Stomach (tissue), 9 donors: ENCODE measurements around the gene HSF2. TPM values are rescaled to one million over a fixed set of nuclear protein-coding genes. Genes with fewer than 3 reads are reported as not detected.
"Not testable (repeated sequence)": the region's sequence is repeated elsewhere in the genome, so short reads cannot be mapped to it uniquely, and the experiment has no call there.

Experiments
- DNase-seq, 2 donors: peaks; one replicate each; pipeline versions ENCODE4 v3.0.0 to v3.0.0-alpha.2; 2013 to 2019
- H3K27ac ChIP-seq, 5 donors: fragments of 200-600 bp in 4 of 5; sonication (generic) in 4 of 5; one replicate each; pipeline ENCODE4 v1.5.1; 2013 to 2019; ENCODE audit warnings: mild to moderate bottlenecking in 1 of 5, moderate library complexity in 1 of 5
- H3K27me3 ChIP-seq, 3 donors: fragments of 200-600 bp; sonication (generic); one replicate each; pipeline ENCODE4 v1.5.1; 2017 to 2019; ENCODE audit warnings: mixed run types in 1 of 3
- H3K36me3 ChIP-seq, 4 donors: fragments of 200-600 bp; sonication (generic); 1 replicate in 3 of 4; 2 replicates in 1 of 4; pipeline ENCODE4 v1.5.1; 2016 to 2019
- H3K4me1 ChIP-seq, 4 donors: fragments of 200-600 bp; sonication (generic); one replicate each; pipeline ENCODE4 v1.5.1; 2016 to 2019
- H3K4me3 ChIP-seq, 4 donors: fragments of 200-600 bp; sonication (generic) in 3 of 4; one replicate each; pipeline ENCODE4 v1.5.1; 2016 to 2019; ENCODE audit warnings: mild to moderate bottlenecking in 1 of 4
- H3K9me3 ChIP-seq, 4 donors: fragments of 200-600 bp; sonication (generic); one replicate each; pipeline ENCODE4 v1.5.1; 2016 to 2019
- EP300 ChIP-seq: sonication (generic); formaldehyde crosslinking; IDR thresholded peaks from one replicate; pipeline ENCODE4 v1.6.1; 2017; ENCODE audit warnings: antibody characterized with exemption
- POLR2A ChIP-seq, 4 donors: fragments of 450-650 bp; IDR thresholded peaks; one replicate each; pipeline ENCODE4 v1.6.1; 2016; ENCODE audit warnings: antibody characterized with exemption in 4 of 4, control low read depth in 2 of 4, mild to moderate bottlenecking in 1 of 4, moderate library complexity in 1 of 4
- POLR2AphosphoS5 ChIP-seq, 3 donors: sonication (generic); formaldehyde crosslinking; IDR thresholded peaks; one replicate each; pipeline ENCODE4 v1.6.1; 2016; ENCODE audit warnings: antibody characterized with exemption in 3 of 3
- WGBS, 5 donors: extraction: QIAGEN DNeasy Blood & Tissue Kit in 3 of 5; methylation state at CpG; one replicate each; pipeline versions ENCODE4 v1.1.5 to v1.1.7; 2013 to 2018; 5-methylcytosine and 5-hydroxymethylcytosine counted together
- intact Hi-C: fragments of 100-400 bp; cut with DNase I; formaldehyde crosslinking; loops from one replicate; pipeline ENCODE4 v1.15.1; 2023; ENCODE audit warnings: low total_unique reads
- polyA plus RNA-seq, 3 donors: library from polyadenylated mRNA; stranded (reverse); fragments of 200-250 nt; gene quantifications; one replicate each; pipeline ENCODE4 v1.2.3, GENCODE V29; 2013
- total RNA-seq, 5 donors: library from RNA; depleted of rRNA; stranded (reverse); fragments of >200 nt; gene quantifications; one replicate each; pipeline versions ENCODE4 v1.1.0 to v1.2.3, GENCODE V29; 2014 to 2016
- TF ChIP-seq, protein P1 (sequence below), 7 experiments: fragments of 450-650 bp in 4 of 7; fragments of 200-600 bp in 3 of 7; sonication (generic) in 3 of 7; IDR thresholded peaks; one replicate each; pipeline ENCODE4 v1.5.1; 2016 to 2019; ENCODE audit warnings: antibody characterized with exemption in 7 of 7, control low read depth in 2 of 7, mild to moderate bottlenecking in 1 of 7
- donor health status: healthy with polysubstance abuse.
- donor health status: Bipolar disorder and iron deficiency.
- donor health status: healthy.

Gene HSF2
- total and polyA plus RNA-seq, 8 donors, result 3.2 to 45.1 (median 11.0) TPM

DNA sequence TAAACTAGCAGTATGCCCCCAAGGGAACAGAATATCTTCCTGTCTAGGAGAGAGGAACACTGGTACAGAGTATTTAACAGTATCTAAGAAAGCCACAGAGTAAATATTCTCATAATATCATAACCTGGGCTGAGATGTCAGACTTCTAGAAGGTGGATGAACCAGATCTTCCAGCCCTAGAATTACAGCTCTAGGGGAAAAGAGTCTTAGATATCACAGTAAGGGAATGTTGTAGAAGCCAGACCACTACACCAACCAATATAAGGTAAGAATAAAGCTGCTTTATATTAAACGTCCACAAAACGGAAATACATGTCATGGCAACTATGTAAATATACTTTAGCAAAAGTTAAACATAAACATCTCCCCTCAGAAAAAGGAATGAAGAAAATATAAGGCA lies 59.8 kb downstream of the HSF2 start:
- Histone ChIP-seq H3K9me3 (no peaks in the 10 kb centered on the region), H3K4me3 (no peak overlapping the region), H3K4me1 (peaks cover 17 to 86% (median 50%) of the 10 kb centered on the region in 4 donors), H3K27me3 (no peaks in the 10 kb centered on the region), H3K36me3 (peaks cover 6 to 40% (median 38%) of the 10 kb centered on the region in 4 donors), H3K27ac (no peak overlapping the region)
- 10 to 28% (median 19%) methylated on average over 2 of the region's 2 CpGs for WGBS, 5 donors
- DNase-seq, result peak in 1 of 2 donors; percentile 38
- intact Hi-C loops, result no loop called here
- no peak for TF ChIP-seq EP300
- TF ChIP-seq POLR2AphosphoS5 (IDR thresholded peaks at IDR 0.05), result no peak
- TF ChIP-seq POLR2A (IDR thresholded peaks at IDR 0.05), result no peak
- TF ChIP-seq, protein P1, sequence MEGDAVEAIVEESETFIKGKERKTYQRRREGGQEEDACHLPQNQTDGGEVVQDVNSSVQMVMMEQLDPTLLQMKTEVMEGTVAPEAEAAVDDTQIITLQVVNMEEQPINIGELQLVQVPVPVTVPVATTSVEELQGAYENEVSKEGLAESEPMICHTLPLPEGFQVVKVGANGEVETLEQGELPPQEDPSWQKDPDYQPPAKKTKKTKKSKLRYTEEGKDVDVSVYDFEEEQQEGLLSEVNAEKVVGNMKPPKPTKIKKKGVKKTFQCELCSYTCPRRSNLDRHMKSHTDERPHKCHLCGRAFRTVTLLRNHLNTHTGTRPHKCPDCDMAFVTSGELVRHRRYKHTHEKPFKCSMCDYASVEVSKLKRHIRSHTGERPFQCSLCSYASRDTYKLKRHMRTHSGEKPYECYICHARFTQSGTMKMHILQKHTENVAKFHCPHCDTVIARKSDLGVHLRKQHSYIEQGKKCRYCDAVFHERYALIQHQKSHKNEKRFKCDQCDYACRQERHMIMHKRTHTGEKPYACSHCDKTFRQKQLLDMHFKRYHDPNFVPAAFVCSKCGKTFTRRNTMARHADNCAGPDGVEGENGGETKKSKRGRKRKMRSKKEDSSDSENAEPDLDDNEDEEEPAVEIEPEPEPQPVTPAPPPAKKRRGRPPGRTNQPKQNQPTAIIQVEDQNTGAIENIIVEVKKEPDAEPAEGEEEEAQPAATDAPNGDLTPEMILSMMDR (IDR thresholded peaks at IDR 0.05), result no peak

DNA sequence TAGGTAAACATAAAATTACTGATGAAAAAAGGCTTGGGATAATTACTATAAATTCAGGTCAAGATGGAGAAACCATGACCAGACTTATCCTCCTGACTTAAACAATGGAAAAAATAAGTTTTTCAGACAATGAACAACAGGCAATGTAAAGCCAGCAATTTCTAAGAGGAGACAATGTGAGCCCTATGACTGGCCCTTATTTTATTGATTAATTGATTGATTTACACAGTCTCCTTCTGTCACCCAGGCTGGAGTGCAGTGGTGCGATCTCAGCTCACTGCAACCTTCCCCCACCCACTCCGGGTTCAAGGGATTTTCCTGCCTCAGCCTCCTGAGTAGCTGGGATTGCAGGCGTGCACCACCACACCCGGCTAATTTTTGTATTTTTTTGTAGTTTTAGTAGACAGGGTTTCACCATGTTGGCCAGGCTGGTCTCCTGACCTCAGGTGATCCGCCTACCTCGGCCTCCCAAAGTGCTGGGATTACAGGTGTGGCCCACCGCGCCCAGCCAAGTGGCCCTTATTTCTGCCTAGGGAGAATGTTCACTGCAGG lies 60.5 kb downstream of the HSF2 start:
- H3K4me1 ChIP-seq, result peaks cover 17 to 88% (median 54%) of the 10 kb centered on the region in 4 donors
- DNase-seq, H3K27ac ChIP-seq: not testable (repeated sequence)

DNA sequence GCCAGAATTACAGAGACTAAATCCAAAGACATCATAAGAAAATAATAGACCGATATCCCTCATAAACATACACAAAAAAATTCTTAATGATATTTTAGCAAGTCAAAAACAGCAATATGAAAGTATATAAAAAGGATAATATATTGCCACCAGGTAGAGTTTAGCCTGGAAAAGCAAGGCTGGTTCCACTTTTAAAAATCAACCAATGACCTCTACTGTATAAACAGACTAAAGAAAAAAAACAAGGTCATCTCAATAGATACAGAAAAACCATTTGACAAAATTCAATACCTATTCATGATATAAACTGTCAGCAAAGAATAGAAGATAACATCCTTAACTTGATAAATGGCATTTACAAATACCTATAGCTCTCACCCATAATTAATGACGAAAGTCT lies 62.4 kb downstream of the HSF2 start:
- H3K9me3 ChIP-seq, result no peaks in the 10 kb centered on the region
- intact Hi-C loops, result no loop called here
- peaks cover 0 to 28% (median 20%) of the 10 kb centered on the region in 4 donors for H3K36me3 ChIP-seq
- H3K4me3 ChIP-seq, result no peak overlapping the region
- DNase-seq, result no peak
- peaks cover 17 to 98% (median 58%) of the 10 kb centered on the region in 4 donors for H3K4me1 ChIP-seq
- no peaks in the 10 kb centered on the region for H3K27me3 ChIP-seq
- H3K27ac ChIP-seq, result no peak overlapping the region
- WGBS, 5 donors, result 84 to 93% (median 87%) methylated on average over 2 of the region's 2 CpGs
- no peak for TF ChIP-seq EP300
- TF ChIP-seq, protein P1 (IDR thresholded peaks at IDR 0.05), result no peak
- TF ChIP-seq POLR2A (IDR thresholded peaks at IDR 0.05), result no peak
- TF ChIP-seq POLR2AphosphoS5 (IDR thresholded peaks at IDR 0.05), result no peak

More for the DNA sequence above, 60.5 kb downstream of the HSF2 start:
- 84 to 98% (median 95%) methylated on average over 8 of the region's 8 CpGs for WGBS, 5 donors
- intact Hi-C loops, H3K27me3 ChIP-seq, H3K4me3 ChIP-seq, H3K9me3 ChIP-seq: not testable (repeated sequence)
- H3K36me3 ChIP-seq, result peaks cover 0 to 33% (median 31%) of the 10 kb centered on the region in 4 donors

DNA sequence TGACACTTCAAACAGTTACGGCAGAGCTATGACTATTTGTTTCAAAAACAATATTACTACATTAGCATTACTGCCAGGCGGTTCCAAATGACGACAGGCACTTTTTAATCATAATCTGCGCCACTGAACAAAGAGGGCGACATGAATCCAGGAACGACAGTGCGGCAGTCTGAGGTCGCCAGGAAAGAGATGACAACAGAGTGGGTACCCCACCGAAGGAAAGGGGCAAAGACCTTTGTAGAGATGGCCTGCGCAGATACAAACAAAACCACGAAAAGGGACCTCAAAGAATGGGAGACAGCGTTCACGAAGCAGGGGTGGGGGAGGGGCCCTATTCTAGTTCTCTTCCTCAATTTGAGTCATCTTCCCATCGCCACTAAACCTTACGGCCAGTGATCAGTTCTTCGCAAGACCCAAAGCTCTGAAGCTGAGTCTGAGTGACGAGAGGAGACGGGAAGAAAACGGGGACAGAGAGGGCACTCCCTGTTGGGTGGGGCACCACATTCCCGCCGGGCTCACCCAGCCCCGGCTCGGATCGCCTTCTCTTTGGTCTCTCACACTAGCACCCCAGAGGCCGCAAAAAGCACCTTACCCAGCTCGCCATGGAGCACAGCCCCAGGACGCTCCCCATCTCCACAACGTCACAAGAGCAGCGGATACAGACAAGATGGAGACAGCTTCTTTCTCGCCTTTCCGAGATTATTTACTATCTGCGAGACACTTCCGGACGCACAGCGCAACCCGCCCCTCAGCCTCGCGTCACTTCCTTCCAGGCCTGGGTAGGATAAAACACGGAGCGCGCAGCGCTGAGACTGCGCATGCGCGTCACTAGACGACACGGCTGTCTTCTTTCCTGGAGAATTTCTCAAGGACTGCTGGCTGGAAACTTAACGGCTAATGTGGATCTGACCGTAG lies 71.9 kb downstream of the HSF2 start, which contains the start of gene SERINC1:
TSS of gene SERINC1 (minus strand) at position 701 of the 915 bp plus-strand sequence. CDS start at position 631, 70 bp downstream.
- Histone ChIP-seq H3K4me3 (peak within 1 kb of the TSS; percentile 66 to 91 (median 76)), H3K36me3 (peaks cover 0 to 10% (median under 1%) of the 10 kb centered on the region in 4 donors), H3K27ac (peak within 1 kb of the TSS; percentile 93 to 96 (median 94)), H3K4me1 (peaks cover 21 to 55% (median 39%) of the 10 kb centered on the region in 4 donors), H3K9me3 (no peaks in the 10 kb centered on the region), H3K27me3 (no peaks in the 10 kb centered on the region)
- WGBS, 5 donors, result 0 to 1% (median 0%) methylated on average over 49 of the region's 49 CpGs
- peak; percentile 95 to 96 (median 96) for TF ChIP-seq POLR2AphosphoS5 (IDR thresholded peaks at IDR 0.05)
- peak in 2 of 4 donors; percentile 58 to 76 for TF ChIP-seq POLR2A (IDR thresholded peaks at IDR 0.05)
- no peak for TF ChIP-seq EP300
- TF ChIP-seq, protein P1 (IDR thresholded peaks at IDR 0.05), result no peak
- intact Hi-C loops, result loop anchor here (10.0 kb wide), 1 partner anchor 77 kb away; the partner anchor contains the start of gene HSF2
- peak; percentile 96 to 99 for DNase-seq
